GM21423 (cell line): ENCODE data around the gene BICC1.

Experiments
- ATAC-seq: cut with Tn5 transposase; IDR thresholded peaks from one replicate; pipeline ENCODE4 v1.9.1; 2021; ENCODE audit warnings: mild to moderate bottlenecking, moderate library complexity; ENCODE audit not compliant: unreplicated experiment

BICC1 gene

DNA sequence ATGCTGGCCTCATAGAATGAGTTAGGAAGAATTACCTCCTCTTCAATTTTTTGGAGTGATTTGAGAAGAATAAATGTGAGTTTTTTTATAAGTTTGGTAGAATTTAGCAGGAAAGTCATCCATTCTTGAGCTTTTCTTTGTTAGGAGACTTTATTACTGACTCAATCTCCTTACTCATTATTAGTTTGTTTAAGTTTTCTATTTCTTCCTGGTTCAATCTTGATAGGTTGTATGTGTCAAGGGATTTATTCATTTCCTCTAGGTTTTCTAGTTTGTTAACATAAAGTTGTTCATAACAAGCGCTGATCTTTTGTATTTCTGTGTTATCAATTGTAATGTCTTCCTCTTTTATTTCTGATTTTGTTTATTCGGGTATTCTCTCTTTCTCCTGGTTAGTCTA lies 47.4 kb downstream of the BICC1 start:
- ATAC-seq: no peak

- ATAC-seq: no peak
Measured at GRCh38 chr10:58565271-58565670, 52.6 kb downstream of the BICC1 start.

DNA sequence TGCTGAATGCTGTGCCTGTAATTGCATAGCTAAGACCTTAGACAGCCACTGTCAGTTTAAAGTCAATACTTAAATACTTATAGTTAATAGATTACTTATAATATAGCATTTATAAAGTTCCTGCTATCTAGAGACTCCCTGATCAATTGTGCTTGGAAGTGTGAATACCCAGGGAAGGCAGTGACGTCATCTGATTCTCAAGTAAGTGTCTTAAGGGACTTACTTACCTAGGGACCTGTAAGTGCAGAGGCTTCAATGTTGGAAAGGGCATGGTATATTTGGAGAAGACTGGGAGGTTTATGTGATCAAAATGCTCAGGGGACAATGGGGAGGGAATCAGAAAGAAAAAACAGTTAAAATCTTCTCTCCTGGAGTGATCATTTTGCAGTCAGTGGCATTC lies 55.0 kb downstream of the BICC1 start:
- ATAC-seq: no peak

GRCh38 chr10:58568428-58568935 lies 55.8 kb downstream of the BICC1 start:
- ATAC-seq: no peak

- ATAC-seq: no peak
Measured at GRCh38 chr10:58570307-58570723, 57.6 kb downstream of the BICC1 start.

GRCh38 chr10:58570979-58571378 lies 58.3 kb downstream of the BICC1 start:
- no peak for ATAC-seq

DNA sequence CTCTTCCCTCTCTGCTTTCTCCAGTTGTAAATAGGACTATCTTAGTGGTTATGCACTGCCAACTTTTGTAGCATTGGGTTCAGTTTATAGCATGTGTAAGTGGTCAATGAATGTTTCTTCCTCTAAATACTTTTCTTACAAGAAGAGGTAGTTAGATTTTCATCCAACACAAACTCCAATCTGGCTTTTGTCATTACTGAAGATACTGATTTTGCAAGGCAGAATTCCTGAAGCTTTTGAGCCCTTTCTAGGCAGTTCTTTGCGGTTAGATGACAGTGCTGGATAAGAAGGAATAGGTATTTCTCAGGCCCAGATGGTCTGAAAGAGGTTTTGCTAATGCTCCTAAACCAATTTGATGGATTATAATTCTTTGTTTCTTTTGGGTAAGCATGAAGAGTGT lies 60.5 kb downstream of the BICC1 start:
- ATAC-seq: no peak

GRCh38 chr10:58574058-58574457 lies 61.4 kb downstream of the BICC1 start:
- no peak for ATAC-seq

DNA sequence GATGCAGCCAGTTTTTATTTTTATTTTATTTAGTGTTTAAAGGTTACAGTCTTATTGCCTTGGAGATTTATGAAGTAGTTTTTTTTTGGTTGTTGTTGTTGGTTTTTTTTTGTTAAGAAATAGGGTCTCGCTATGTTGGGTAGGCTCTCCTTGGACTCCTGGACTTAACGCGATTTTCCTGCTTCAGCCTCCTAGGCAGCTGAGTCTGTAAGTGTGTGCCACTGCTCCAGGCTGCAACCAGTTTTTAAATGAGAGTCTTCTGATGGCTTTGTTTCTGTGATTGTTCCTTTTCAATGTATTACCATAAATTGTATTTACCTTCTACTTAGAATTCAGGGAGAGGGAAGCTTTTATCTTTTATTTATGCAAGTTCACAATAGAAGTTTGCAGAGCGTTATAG lies 62.8 kb downstream of the BICC1 start:
- no peak for ATAC-seq

DNA sequence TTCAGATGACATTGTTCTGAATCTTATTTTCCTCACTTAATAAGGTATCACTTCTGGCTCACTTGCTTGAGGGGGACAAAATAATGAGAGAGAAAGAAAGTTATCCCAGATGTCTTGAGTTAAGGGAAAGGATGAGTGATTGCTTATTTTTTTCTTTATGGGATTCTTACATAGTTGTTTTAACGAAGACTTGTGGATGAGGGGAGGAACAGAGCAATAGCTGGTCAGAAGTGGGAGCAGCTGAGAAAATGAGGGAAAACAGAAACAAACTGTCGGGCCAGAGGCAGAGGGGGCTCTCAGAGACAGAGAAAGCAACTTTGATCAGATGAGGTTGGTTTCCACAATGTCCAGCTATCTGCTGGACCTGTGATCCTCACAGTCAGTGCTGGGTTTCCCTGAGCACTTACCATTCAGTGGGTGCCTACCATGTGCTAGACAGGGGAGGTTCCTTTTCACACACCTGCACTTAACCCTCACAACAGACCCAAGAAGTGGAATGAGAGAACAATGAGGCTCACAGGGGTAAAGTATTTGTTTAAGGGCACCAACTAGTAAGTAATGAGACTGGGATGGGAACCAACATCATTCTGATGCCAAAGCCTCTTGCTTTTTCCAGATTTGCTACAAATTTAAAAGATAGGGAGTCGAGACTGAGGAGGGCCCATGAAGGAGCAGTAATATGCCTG lies 64.2 kb downstream of the BICC1 start:
- no peak for ATAC-seq

GRCh38 chr10:58577437-58577777 lies 64.7 kb downstream of the BICC1 start:
- no peak for ATAC-seq

DNA sequence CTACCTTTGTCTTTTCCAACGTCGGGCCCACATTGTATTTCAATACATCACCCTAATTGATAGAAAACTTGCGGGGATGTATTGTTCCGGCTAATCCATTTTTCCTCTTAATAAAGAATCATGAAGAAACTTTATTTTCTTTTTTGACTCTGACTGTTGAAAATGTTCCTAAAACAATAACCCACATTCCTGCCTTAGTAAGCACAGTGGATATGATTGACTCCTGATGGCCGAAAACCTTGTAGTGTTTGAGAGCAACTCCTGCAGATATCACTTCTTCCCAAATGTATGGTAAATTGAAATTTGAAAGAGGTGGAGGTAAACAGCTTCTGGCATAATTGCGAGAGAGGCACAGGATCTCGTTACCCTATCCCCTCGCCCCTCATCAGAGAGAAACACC lies 65.7 kb downstream of the BICC1 start:
- no peak for ATAC-seq

DNA sequence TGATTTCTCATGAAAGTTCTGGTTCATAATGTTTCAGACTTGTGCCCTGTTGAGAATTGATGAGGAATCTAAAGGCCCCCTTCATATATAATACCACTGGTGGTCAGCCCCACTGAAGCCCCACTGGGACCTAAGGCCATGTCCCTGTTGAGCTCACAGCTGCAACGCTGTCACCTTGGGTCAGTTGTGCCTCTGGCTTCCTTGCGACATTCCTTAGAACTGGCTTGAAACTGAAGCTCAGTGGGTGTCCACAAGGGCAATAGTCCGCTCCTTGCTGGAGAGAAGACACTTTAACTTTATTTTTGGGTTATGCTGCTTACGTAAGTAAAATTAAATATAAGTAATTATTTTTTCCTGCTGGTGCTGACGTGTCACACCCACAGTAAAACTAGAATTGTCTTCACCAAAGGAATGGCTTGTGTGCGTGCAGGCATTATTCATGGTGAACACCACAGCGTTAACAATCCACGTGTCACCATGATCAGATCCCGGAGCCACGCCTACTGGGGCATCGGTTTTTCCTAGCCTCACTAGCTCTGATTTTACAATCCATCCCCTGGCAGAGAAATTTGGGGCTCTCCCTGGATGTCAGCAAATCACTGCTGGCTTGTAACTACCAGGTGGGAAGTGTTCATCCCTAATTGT lies 66.5 kb downstream of the BICC1 start:
- ATAC-seq: no peak

GRCh38 chr10:58582045-58582444 lies 69.4 kb downstream of the BICC1 start:
- ATAC-seq: no peak

DNA sequence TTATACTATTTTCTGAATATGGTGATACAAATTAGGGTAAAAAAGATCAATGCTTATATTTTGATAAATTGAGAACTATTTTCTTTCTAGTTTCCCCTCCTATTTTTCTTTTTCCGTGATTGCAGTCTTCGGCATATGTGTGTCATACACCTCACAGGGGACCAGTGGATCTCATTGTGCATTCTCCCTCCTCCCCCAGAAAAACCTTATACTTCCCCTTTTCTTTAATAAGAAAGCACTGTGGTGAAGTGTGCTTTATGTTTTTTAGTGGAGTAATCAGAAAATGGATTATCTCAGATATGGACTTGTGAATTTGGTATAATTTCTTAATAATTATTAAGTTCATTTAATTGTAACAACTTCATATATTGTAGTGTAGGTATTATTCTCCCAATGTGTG lies 72.8 kb downstream of the BICC1 start:
- no peak for ATAC-seq

- ATAC-seq: no peak
Measured at GRCh38 chr10:58586282-58587245, 73.9 kb downstream of the BICC1 start.

DNA sequence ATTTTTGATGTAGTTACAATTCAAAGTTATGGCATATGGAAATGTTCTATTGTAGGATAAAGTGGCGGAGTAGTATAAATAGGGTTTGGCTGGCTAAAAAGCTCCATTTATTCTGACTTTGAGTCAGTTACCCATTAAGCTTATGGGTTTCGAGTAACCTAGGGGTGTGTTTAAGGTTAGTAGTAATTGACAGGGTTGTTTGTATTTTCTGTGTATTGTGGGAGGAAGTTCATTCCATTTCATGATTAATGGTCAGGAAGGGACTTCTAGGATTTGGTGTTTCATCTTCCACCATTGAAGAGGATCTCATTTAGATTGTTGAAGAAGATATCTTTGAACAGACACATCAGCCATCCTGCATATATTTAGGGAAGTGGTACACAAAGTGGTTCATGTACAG lies 75.0 kb downstream of the BICC1 start:
- no peak for ATAC-seq

DNA sequence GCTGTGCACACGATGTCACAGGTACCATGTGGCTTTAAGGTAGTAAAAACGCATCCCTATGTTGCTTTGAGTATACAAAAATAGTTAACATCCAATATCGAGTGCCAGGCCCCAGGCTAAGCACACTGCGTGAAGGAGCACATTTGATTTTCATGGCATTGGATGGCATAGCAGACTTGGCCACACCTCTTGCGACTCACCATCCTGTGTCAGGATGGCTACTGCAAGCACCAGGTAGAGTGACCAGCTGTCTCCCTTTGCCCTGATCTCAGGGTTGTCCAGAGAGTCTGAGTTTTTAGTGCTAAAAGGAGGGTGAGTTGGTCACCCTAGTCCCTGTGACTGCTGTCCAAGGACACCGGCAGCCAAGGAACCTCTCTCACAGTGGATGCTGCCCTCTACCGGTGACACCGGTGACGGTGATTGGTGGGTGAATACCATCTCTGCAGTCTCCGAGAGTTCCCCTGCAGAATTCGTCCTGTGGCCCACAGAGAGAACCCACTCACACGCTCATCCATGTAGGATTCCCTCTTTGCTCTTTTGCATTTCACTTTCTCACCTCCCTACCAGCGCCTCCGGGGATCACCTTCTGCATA lies 76.1 kb downstream of the BICC1 start:
- no peak for ATAC-seq

- ATAC-seq: no peak
Measured at GRCh38 chr10:58590152-58590840, 77.6 kb downstream of the BICC1 start.

DNA sequence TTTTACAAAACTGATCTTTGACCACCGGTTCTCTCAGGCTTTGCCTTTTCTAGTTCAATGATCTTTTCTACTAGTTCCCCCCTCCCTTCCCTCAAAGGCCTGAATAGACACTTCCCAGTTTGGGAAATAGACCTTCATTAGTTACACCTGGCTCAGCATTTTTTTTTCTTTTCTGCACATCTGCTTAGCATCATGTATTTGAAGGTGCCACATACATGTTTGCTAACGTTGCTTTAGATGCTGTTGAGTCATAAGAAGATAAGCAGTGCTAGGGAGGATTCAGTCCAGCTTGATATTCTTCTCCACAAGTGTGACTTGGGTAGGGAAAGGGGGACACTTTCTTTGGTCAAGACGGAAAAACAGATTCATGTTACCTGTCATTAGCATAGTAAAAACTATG lies 78.3 kb downstream of the BICC1 start:
- no peak for ATAC-seq

- no peak for ATAC-seq
Measured at GRCh38 chr10:58593008-58593407, 80.3 kb downstream of the BICC1 start.
